GM23248 (cell line): ENCODE measurements around the gene GNB1.
"Not testable (repeated sequence)": the region's sequence is repeated elsewhere in the genome, so short reads cannot be mapped to it uniquely, and the experiment has no call there.

Source experiments
- EZH2 ChIP-seq: fragments of 200-600 bp; sonication (generic); IDR thresholded peaks from 2 replicates; pipeline ENCODE4 v1.6.1; 2018; ENCODE audit warnings: antibody characterized with exemption, mild to moderate bottlenecking; ENCODE audit not compliant: insufficient read depth, poor library complexity, severe bottlenecking
- EZH2phosphoT487 ChIP-seq: fragments of 200-600 bp; sonication (generic); IDR thresholded peaks from 2 replicates; pipeline ENCODE4 v1.6.1; 2018; ENCODE audit warnings: antibody characterized with exemption, moderate library complexity, mild to moderate bottlenecking, low read depth; ENCODE audit not compliant: insufficient read depth

- not testable (repeated sequence) for TF ChIP-seq EZH2, EZH2phosphoT487
Measured at GRCh38 chr1:1742529-1742928, 148.4 kb downstream of the GNB1 start.
